ENCODE data around the gene PVALEF. TPM values are rescaled to one million over a fixed set of nuclear protein-coding genes. Genes with fewer than 3 reads are reported as not detected.

Gene PVALEF
- total RNA-seq, 1 donor from 2014 or later: not detected

GRCh38 chr17:81194941-81195901, 29.9 kb downstream of the PVALEF start:
- intact Hi-C loops (cut with DNase I): loop anchor here (10.0 kb wide), 1 partner anchor 190 kb away; no protein-coding TSS in a partner anchor
- peaks cover 0 to 10% of the 10 kb centered on the region in 2 donors for H3K36me3 ChIP-seq

DNA sequence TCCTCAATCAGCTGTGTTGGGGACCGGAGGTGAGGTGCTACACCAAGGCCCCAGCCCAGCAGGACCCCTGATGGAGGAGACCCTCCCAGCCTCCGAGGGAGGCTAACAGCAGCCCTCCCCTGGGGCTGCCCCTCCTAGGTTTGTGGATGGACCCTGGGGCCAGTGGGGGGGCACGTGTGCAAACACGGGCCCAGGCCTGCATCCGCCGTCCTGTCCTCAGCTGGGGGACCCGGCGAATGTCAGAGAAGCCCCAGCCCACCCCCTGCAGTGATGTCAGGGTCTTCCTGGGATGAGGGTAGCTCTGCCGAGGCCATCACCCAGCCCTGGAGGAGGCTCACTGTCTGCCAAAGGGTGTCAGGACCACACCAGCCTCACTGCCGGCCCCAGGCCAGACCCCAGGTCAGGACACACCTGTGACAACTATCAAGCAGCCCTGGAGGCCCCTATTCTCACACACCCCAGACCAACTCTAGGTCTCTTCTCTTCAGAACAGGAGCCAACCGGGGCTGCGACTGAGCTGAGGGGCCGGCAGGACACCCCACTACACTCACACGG, 30.7 kb downstream of the PVALEF start:
- no peaks in the 10 kb centered on the region for H3K27me3 ChIP-seq
- no peak for DNase-seq (ENCODE audit: extremely low spot score in 2 of 2)
- H3K4me3 ChIP-seq: no peak overlapping the region
- H3K36me3 ChIP-seq: peaks cover 0 to 10% of the 10 kb centered on the region in 2 donors
- TF ChIP-seq POLR2A (IDR thresholded peaks at IDR 0.05): no peak
- no peak for TF ChIP-seq POLR2AphosphoS5 (IDR thresholded peaks at IDR 0.05; ENCODE audit: insufficient read depth in 1 of 2, low read depth in 1 of 2)
- TF ChIP-seq CTCF (IDR thresholded peaks at IDR 0.05): no peak
- H3K9me3 ChIP-seq: no peaks in the 10 kb centered on the region
- H3K27ac ChIP-seq: no peak overlapping the region
- H3K4me1 ChIP-seq: no peaks in the 10 kb centered on the region
- intact Hi-C loops (cut with DNase I): loop anchor here (10.0 kb wide), 1 partner anchor 191 kb away; no protein-coding TSS in a partner anchor

More at GRCh38 chr17:81194941-81195901, 29.9 kb downstream of the PVALEF start:
- Histone ChIP-seq H3K4me1 (no peaks in the 10 kb centered on the region), H3K27me3 (no peaks in the 10 kb centered on the region), H3K9me3 (no peaks in the 10 kb centered on the region), H3K4me3 (no peak overlapping the region), H3K27ac (no peak overlapping the region)
- no peak for DNase-seq (ENCODE audit: extremely low spot score in 2 of 2)
- no peak for TF ChIP-seq POLR2AphosphoS5 (IDR thresholded peaks at IDR 0.05; ENCODE audit: insufficient read depth in 1 of 2, low read depth in 1 of 2)

DNA sequence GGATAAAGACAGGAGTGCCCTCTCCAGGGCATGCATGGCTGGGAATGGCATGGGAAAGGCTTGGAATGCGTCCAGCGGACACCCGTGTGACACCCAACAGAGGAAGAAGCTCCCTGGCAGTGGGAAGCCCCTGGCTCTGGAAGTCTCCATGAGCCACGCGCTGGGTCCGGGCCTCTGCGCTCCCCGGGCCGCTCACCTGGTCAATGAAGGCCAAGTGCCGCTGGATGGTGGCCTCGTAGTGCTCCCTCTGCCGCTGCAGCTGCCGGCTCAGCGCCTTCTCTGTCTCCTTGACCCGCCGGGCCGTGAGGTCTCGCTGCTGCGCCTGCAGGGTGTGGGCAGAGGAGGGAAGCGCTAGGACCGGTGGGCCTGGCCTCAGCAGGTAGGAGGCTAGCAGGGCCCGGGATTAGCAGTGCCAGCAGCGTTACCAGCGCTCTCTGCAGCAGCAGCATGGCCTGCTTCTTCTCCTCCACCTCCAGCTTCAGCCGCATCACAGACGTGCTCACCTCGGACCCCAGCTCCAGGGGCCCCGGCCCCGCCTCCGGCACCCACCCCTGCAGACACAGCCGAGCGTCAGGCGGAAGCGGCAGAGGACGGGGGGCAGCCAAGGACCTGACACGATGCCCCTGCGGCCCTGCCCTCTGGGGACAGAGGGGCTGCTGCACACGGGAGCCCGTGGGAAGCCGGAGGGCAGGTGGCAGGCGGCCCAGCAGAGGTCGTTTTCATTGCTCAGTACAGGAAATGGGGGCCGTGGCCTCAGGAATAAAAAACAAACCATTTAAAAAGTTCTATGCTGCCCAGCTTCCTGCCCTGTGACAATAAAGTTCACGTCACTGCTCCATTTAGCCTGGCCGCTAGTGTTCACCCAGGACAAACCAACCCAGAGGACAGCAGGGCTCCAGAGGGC, 31.4 kb downstream of the PVALEF start:
- Histone ChIP-seq H3K27me3 (no peaks in the 10 kb centered on the region), H3K27ac (no peak overlapping the region), H3K4me1 (no peaks in the 10 kb centered on the region), H3K4me3 (no peak overlapping the region), H3K9me3 (no peaks in the 10 kb centered on the region), H3K36me3 (peaks cover 0 to 10% of the 10 kb centered on the region in 2 donors)
- intact Hi-C loops (cut with DNase I): loop anchor here (10.0 kb wide), 1 partner anchor 192 kb away; no protein-coding TSS in a partner anchor
- no peak for DNase-seq (ENCODE audit: extremely low spot score in 2 of 2)
- TF ChIP-seq POLR2A (IDR thresholded peaks at IDR 0.05) (no peak), POLR2AphosphoS5 (IDR thresholded peaks at IDR 0.05; ENCODE audit: insufficient read depth in 1 of 2, low read depth in 1 of 2) (peak in 1 of 2 donors; percentile 18)

DNA sequence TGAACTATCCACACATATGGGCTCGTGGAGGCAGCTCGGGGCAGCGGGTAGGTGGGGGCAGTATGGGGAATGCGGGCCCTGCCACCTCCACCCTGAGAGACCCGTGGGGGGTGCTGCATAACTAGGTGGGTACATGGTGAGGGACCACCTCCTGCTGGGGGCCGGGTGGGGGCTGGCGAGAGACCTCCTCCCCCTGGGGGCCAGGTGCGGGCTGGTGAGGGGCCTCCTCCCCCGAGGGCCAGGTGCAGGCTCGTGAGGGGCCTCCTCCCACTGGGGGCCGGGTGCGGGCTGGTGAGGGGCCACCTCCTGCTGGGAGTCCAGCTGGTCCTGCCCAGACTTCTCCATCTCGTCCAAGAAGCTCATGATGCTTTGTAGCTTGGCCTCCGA, 32.1 kb downstream of the PVALEF start:
- intact Hi-C loops (cut with DNase I): loop anchor here (10.0 kb wide), 1 partner anchor 193 kb away; no protein-coding TSS in a partner anchor
- H3K27ac ChIP-seq: no peak overlapping the region
- H3K4me3 ChIP-seq: no peak overlapping the region
- no peaks in the 10 kb centered on the region for H3K9me3 ChIP-seq
- DNase-seq (ENCODE audit: extremely low spot score in 2 of 2): no peak
- TF ChIP-seq CTCF (IDR thresholded peaks at IDR 0.05) (no peak), POLR2A (IDR thresholded peaks at IDR 0.05) (no peak), POLR2AphosphoS5 (IDR thresholded peaks at IDR 0.05; ENCODE audit: insufficient read depth in 1 of 2, low read depth in 1 of 2) (no peak)
- H3K36me3 ChIP-seq: peaks cover 0 to 10% of the 10 kb centered on the region in 2 donors
- no peaks in the 10 kb centered on the region for H3K27me3 ChIP-seq
- H3K4me1 ChIP-seq: no peaks in the 10 kb centered on the region

- peaks cover 0 to 10% of the 10 kb centered on the region in 2 donors for H3K36me3 ChIP-seq
- TF ChIP-seq POLR2AphosphoS5 (IDR thresholded peaks at IDR 0.05; ENCODE audit: insufficient read depth in 1 of 2, low read depth in 1 of 2): no peak
- no peak for TF ChIP-seq CTCF (IDR thresholded peaks at IDR 0.05)
- TF ChIP-seq POLR2A (IDR thresholded peaks at IDR 0.05): no peak
- intact Hi-C loops (cut with DNase I): loop anchor here (10.0 kb wide), 1 partner anchor 193 kb away; no protein-coding TSS in a partner anchor
Observed at GRCh38 chr17:81197831-81198490, 32.7 kb downstream of the PVALEF start.

More at GRCh38 chr17:81197831-81198490, 32.7 kb downstream of the PVALEF start:
- Histone ChIP-seq H3K4me3 (no peak overlapping the region), H3K27ac (no peak overlapping the region), H3K4me1 (no peaks in the 10 kb centered on the region), H3K27me3 (no peaks in the 10 kb centered on the region), H3K9me3 (no peaks in the 10 kb centered on the region)
- DNase-seq (ENCODE audit: extremely low spot score in 2 of 2): no peak
